Panc1 (cell line): ENCODE data around the gene PLD1. TPM values are rescaled to one million over a fixed set of nuclear protein-coding genes. Genes with fewer than 3 reads are reported as not detected.

ENCODE experiments used
- ATAC-seq: fragments of 200-7000 bp; cut with Tn5 transposase; 2 replicates; pipeline ENCODE4 v1.9.1; 2020; ENCODE audit warnings: mild to moderate bottlenecking, moderate library complexity
- BruUV-seq: library from RNA; stranded (reverse); fragments of 400-500 nt; replicated peaks from 2 replicates; lab custom pipeline; 2021; lab: Mats Ljungman, UMichigan
- CTCF ChIA-PET: fragments of 300-600 bp; sonication (Branson Sonifier 250); formaldehyde crosslinking; loops from one replicate; lab custom pipeline; 2022; ENCODE audit warnings: antibody characterized with exemption; lab: Charles Lee
- POLR2A ChIA-PET: fragments of 300-600 bp; sonication (Branson Sonifier 250); formaldehyde crosslinking; loops from one replicate; lab custom pipeline; 2022; ENCODE audit warnings: antibody characterized with exemption; lab: Charles Lee
- DNase-seq: peaks from one replicate; pipeline ENCODE4 v3.0.0-alpha.2; 2010; ENCODE audit warnings: low read depth, low spot score
- H3K27ac ChIP-seq: 2 replicates; pipeline ENCODE4 v1.5.1; 2011; ENCODE audit warnings: mild to moderate bottlenecking, low read length, inconsistent platforms
- H3K27me3 ChIP-seq: fragments of 200-500 bp; sonication (Bioruptor generic); 2 replicates; pipeline ENCODE4 v1.6.0; 2014; ENCODE audit warnings: low read length, inconsistent platforms; ENCODE audit not compliant: control insufficient read depth, insufficient read depth
- H3K36me3 ChIP-seq: fragments of 200-500 bp; sonication (Bioruptor generic); 2 replicates; pipeline ENCODE4 v1.5.1; 2014; ENCODE audit warnings: inconsistent platforms, mild to moderate bottlenecking, low read length, moderate library complexity; ENCODE audit not compliant: control insufficient read depth, insufficient read depth
- H3K4me1 ChIP-seq: 2 replicates; pipeline ENCODE4 v1.5.1; 2011; ENCODE audit warnings: inconsistent platforms, mild to moderate bottlenecking, low read length, moderate library complexity; ENCODE audit not compliant: control insufficient read depth, insufficient read depth
- H3K4me3 ChIP-seq, 2 experiments: 2 replicates each; pipeline ENCODE4 v1.5.1; 2011 to 2012; ENCODE audit warnings: low read depth in 2 of 2, low read length in 2 of 2, mild to moderate bottlenecking in 2 of 2, inconsistent platforms in 1 of 2, moderate library complexity in 1 of 2
- H3K9me3 ChIP-seq: fragments of 200-500 bp; sonication (Bioruptor generic); 2 replicates; pipeline ENCODE4 v1.5.1; 2014; ENCODE audit warnings: low read depth, mild to moderate bottlenecking, inconsistent platforms, low read length, moderate library complexity; ENCODE audit not compliant: control insufficient read depth, insufficient read depth
- CTCF ChIP-seq: fragments of 450-650 bp; IDR thresholded peaks from 2 replicates; pipeline ENCODE4 v1.5.1; 2017; ENCODE audit warnings: mild to moderate bottlenecking
- POLR2AphosphoS5 ChIP-seq: IDR thresholded peaks from 2 replicates; pipeline ENCODE4 v1.6.1; 2012; ENCODE audit warnings: mild to moderate bottlenecking, low read depth, low read length, moderate library complexity
- REST ChIP-seq, 2 experiments: IDR thresholded peaks; 2 replicates each; pipeline ENCODE4 v1.6.1; 2011 to 2012; ENCODE audit warnings: low read depth in 2 of 2, control low read depth in 1 of 2, low read length in 1 of 2, mild to moderate bottlenecking in 1 of 2, moderate library complexity in 1 of 2; ENCODE audit not compliant: insufficient read depth in 1 of 2
- SIN3A ChIP-seq: IDR thresholded peaks from 2 replicates; pipeline ENCODE4 v1.6.1; 2012; ENCODE audit warnings: low read depth, mild to moderate bottlenecking, low read length, moderate library complexity, borderline replicate concordance; ENCODE audit not compliant: insufficient read depth
- TCF7L2 ChIP-seq: IDR thresholded peaks from 2 replicates; pipeline ENCODE4 v1.6.1; 2011; ENCODE audit warnings: mild to moderate bottlenecking, low read depth, low read length, inconsistent platforms
- in situ Hi-C: cut with HindIII; loops from 2 replicates; pipeline ENCODE4 v1.10.0; 2016; ENCODE audit warnings: low sequenced_read_pairs, low pct_unique_long_range_greater_than_20kb
- intact Hi-C: fragments of 100-400 bp; cut with micrococcal nuclease; formaldehyde crosslinking; loops from one replicate; pipeline ENCODE4 v1.10.0; 2022; ENCODE audit not compliant: unreplicated experiment
- total RNA-seq: library from RNA; stranded (reverse); gene quantifications from one replicate; pipeline ENCODE4 v1.2.1, GENCODE V29; 2021; ENCODE audit not compliant: unreplicated experiment

The PLD1 gene
- total RNA-seq, 1 experiment from 2014 or later = 20.6 TPM

- POLR2A ChIA-PET = interaction anchor here (0.6 to 1.3 kb wide), 4 partner anchors 23 to 329 kb away, joined by 3 to 9 read pairs (median 6); no protein-coding TSS in a partner anchor
- intact Hi-C loops (no loop called here), in situ Hi-C loops (no loop called here)
- BruUV-seq = TSS peak; percentile 99
- Histone ChIP-seq H3K9me3 (no peaks in the 10 kb centered on the region), H3K4me3 (peak overlapping the region; percentile 69 to 76), H3K27me3 (no peaks in the 10 kb centered on the region), H3K4me1 (peaks cover 51% of the 10 kb centered on the region), H3K27ac (peak overlapping the region; percentile 97), H3K36me3 (no peaks in the 10 kb centered on the region)
- CTCF ChIA-PET = interaction anchor here (0.6 to 1.3 kb wide), 2 partner anchors 19 to 35 kb away, joined by 4 to 6 read pairs; no protein-coding TSS in a partner anchor
- TF ChIP-seq POLR2AphosphoS5 = 0 out of 2 replicates have a peak, but pooled peaks have one; percentile 33
- no peak for TF ChIP-seq REST (IDR thresholded peaks at IDR 0.05; ENCODE audit: insufficient read depth in 1 of 2, low read depth in 2 of 2, low read length in 1 of 2)
- peak; percentile 36; the same call in 1 of the 2 replicates for TF ChIP-seq SIN3A
- TF ChIP-seq TCF7L2 = peak; percentile 92
- no peak for TF ChIP-seq CTCF
- ATAC-seq (no peak), DNase-seq (no peak)
Observed at GRCh38 chr3:171810629-171811294, 479 bp upstream of the PLD1 start.

DNA sequence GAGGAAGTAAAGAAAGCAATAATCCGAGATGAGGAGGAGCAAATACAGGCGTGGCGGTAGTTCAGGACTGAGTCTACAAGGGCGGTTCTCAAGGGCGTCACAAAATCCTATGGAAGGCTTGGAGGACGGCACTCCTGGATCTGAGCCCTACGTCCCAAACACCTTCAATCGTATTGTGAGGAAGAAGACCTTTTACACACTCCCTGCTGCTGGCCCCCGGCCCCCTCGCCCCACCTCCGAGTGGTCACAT is 747 bp downstream of the PLD1 start:
- DNase-seq = no peak

More for the DNA sequence above, 747 bp downstream of the PLD1 start:
- POLR2A ChIA-PET = interaction anchor here (0.6 to 1.4 kb wide), 4 partner anchors 19 to 331 kb away, joined by 3 to 6 read pairs (median 4); no protein-coding TSS in a partner anchor
- Histone ChIP-seq H3K36me3 (no peaks in the 10 kb centered on the region), H3K4me3 (peak overlapping the region; percentile 69 to 76), H3K9me3 (no peaks in the 10 kb centered on the region), H3K4me1 (peaks cover 63% of the 10 kb centered on the region), H3K27me3 (no peaks in the 10 kb centered on the region), H3K27ac (peak overlapping the region; percentile 99)
- intact Hi-C loops (no loop called here), in situ Hi-C loops (no loop called here)
- no TSS peak for BruUV-seq
- peak; percentile 51 for ATAC-seq
- CTCF ChIA-PET = interaction anchor here (0.7 kb wide), 2 partner anchors 20 to 532 kb away, joined by 3 to 4 read pairs; no protein-coding TSS in a partner anchor
- no peak for TF ChIP-seq REST (IDR thresholded peaks at IDR 0.05; ENCODE audit: insufficient read depth in 1 of 2, low read depth in 2 of 2, low read length in 1 of 2)
- no peak; the same call in 1 of the 2 replicates for TF ChIP-seq TCF7L2
- no peak for TF ChIP-seq CTCF
- TF ChIP-seq SIN3A = no peak
- TF ChIP-seq POLR2AphosphoS5 = no peak
